CD4-positive, alpha-beta T cell treated with Interferon gamma for 1 hour (primary cell): ENCODE measurements around the gene PRKN.

ENCODE experiments used
- DNase-seq: peaks from one replicate; pipeline ENCODE4 v3.0.0-alpha.2; 2020

PRKN gene

GRCh38 chr6:162090734-162091133 lies 636.8 kb downstream of the PRKN start:
- no peak for DNase-seq

- no peak for DNase-seq
These were observed 639.5 kb downstream of the PRKN start for GRCh38 chr6:162088091-162088490.

GRCh38 chr6:162085561-162085960 lies 642.0 kb downstream of the PRKN start:
- DNase-seq, result no peak

GRCh38 chr6:162082520-162082919 lies 645.0 kb downstream of the PRKN start:
- DNase-seq, result no peak

- no peak for DNase-seq
These were observed 648.9 kb downstream of the PRKN start for GRCh38 chr6:162078667-162079066.

GRCh38 chr6:162078126-162078525 lies 649.4 kb downstream of the PRKN start:
- no peak for DNase-seq

- no peak for DNase-seq
These were observed 650.8 kb downstream of the PRKN start for GRCh38 chr6:162076816-162077215.

- no peak for DNase-seq
These were observed 652.8 kb downstream of the PRKN start for GRCh38 chr6:162074641-162075275.

- DNase-seq, result no peak
These were observed 656.9 kb downstream of the PRKN start for GRCh38 chr6:162070639-162071038.

- no peak for DNase-seq
These were observed 657.6 kb downstream of the PRKN start for GRCh38 chr6:162069995-162070394.

- DNase-seq, result no peak
These were observed 659.2 kb downstream of the PRKN start for GRCh38 chr6:162068340-162068739.

GRCh38 chr6:162063666-162064065 lies 663.9 kb downstream of the PRKN start:
- no peak for DNase-seq

GRCh38 chr6:162058281-162058875 lies 669.2 kb downstream of the PRKN start:
- no peak for DNase-seq

- DNase-seq, result no peak
These were observed 670.8 kb downstream of the PRKN start for GRCh38 chr6:162056745-162057144.

- DNase-seq, result no peak
These were observed 671.5 kb downstream of the PRKN start for GRCh38 chr6:162056061-162056460.

GRCh38 chr6:162055365-162055764 lies 672.2 kb downstream of the PRKN start:
- no peak for DNase-seq

GRCh38 chr6:162053084-162053483 lies 674.5 kb downstream of the PRKN start:
- no peak for DNase-seq

GRCh38 chr6:162050579-162050978 lies 677.0 kb downstream of the PRKN start:
- DNase-seq, result no peak

GRCh38 chr6:162046324-162046723 lies 681.2 kb downstream of the PRKN start:
- no peak for DNase-seq

GRCh38 chr6:162032620-162033019 lies 694.9 kb downstream of the PRKN start:
- DNase-seq, result no peak

GRCh38 chr6:162029873-162030576 lies 697.5 kb downstream of the PRKN start:
- no peak for DNase-seq

GRCh38 chr6:162026843-162027242 lies 700.7 kb downstream of the PRKN start:
- no peak for DNase-seq

GRCh38 chr6:162026031-162026430 lies 701.5 kb downstream of the PRKN start:
- DNase-seq, result no peak

- no peak for DNase-seq
These were observed 708.2 kb downstream of the PRKN start for GRCh38 chr6:162019349-162019748.
